HUES64 (cell line): ENCODE results near the gene CLDN24.
"Not testable (repeated sequence)": the region's sequence is repeated elsewhere in the genome, so short reads cannot be mapped to it uniquely, and the experiment has no call there.

ENCODE experiments used
- H3K27ac ChIP-seq: 2 replicates; pipeline ENCODE4 v1.7.0; 2013; ENCODE audit warnings: low read depth, low read length, inconsistent platforms
- H3K27me3 ChIP-seq: 2 replicates; pipeline ENCODE4 v1.6.1; 2013; ENCODE audit warnings: mild to moderate bottlenecking, low read length; ENCODE audit not compliant: insufficient read depth
- H3K36me3 ChIP-seq: 2 replicates; pipeline ENCODE4 v1.6.1; 2013; ENCODE audit warnings: mild to moderate bottlenecking, low read length; ENCODE audit not compliant: insufficient read depth
- H3K4me1 ChIP-seq: 2 replicates; pipeline ENCODE4 v1.6.1; 2013; ENCODE audit warnings: mild to moderate bottlenecking, low read length, moderate library complexity; ENCODE audit not compliant: insufficient read depth
- H3K4me3 ChIP-seq: 2 replicates; pipeline ENCODE4 v1.5.1; 2013; ENCODE audit warnings: mild to moderate bottlenecking, low read length, moderate library complexity
- H3K9ac ChIP-seq: 2 replicates; pipeline ENCODE4 v1.6.1; 2013; ENCODE audit warnings: mild to moderate bottlenecking, low read depth, low read length
- H3K9me3 ChIP-seq: 2 replicates; pipeline ENCODE4 v1.6.1; 2013; ENCODE audit warnings: low read depth, low read length; ENCODE audit not compliant: insufficient read depth
- WGBS: fragments of 150-250, 120-280 bp; methylation state at CpG from one replicate; pipeline ENCODE4 v1.1.7; 2013; ENCODE audit warnings: missing lambda C conversion rate; 5-methylcytosine and 5-hydroxymethylcytosine counted together

CLDN24 gene

DNA sequence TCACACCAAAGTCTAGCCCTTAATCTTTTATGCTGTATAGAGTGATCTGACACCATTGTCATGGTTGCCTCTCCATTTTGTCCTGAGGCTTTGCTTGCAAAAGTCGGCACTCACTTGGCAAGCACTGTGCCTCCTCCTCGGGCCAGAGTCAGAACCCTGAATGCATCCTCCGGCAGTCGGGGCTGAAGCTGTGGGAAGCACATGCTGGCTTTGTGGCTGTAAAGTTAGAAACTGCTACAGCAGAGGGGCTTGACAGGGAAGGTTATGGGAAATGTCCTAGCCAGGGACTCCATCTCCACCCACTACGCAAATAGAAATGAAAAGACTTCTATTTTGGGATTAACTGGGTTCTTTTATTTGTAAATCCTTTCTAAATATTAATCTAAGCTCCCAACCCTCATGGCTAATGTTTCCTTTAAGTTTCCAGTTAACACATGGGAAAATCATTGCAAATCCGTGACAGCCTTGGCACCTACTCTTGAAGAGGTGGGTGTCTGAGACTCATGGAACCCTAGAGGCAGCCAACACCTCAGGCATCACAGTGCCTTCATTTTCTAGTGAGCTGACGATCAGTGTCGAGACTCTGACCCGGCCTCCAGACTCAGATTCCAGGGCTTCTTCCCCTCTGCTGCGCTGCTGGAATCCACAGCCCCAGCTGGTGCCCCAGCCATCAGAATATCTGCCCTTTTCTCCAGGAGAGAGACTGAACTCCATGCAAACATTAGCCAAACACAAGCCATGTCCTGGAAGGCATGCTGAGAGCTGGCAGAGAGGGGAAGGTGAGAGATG, 7.9 kb upstream of the CLDN24 start:
- WGBS: 80% methylated on average over 9 of the region's 10 CpGs
- Histone ChIP-seq H3K9me3 (peaks cover 12% of the 10 kb centered on the region; the same call in 1 of the 2 replicates), H3K36me3 (no peaks in the 10 kb centered on the region), H3K27me3 (no peaks in the 10 kb centered on the region), H3K4me1 (no peaks in the 10 kb centered on the region), H3K4me3 (no peak overlapping the region), H3K27ac (no peak overlapping the region), H3K9ac (no peak overlapping the region)

DNA sequence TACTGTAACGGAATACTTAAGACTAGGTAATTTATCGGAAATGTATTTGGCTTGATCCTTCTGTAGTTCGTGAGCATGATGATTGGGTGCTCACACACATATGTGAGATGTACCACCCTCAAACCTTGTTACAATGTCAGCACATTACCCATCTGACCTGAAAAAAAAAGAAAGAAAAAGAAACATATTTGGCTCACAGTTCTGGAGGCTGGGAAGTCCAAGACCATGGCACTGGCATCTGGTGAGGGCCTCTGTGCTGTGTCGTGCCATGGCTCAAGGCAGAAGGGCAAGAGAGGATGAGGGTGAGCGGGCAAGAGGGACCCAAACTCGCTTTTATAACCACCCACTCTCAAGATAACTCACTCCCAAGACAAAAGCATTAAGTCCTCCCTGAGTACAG, 7.0 kb upstream of the CLDN24 start:
- no peaks in the 10 kb centered on the region for H3K4me1 ChIP-seq
- 96% methylated on average over 6 of the region's 6 CpGs for WGBS
- H3K9ac ChIP-seq: no peak overlapping the region
- H3K27me3 ChIP-seq: no peaks in the 10 kb centered on the region
- no peak overlapping the region for H3K4me3 ChIP-seq
- peaks cover 12% of the 10 kb centered on the region; the same call in 1 of the 2 replicates for H3K9me3 ChIP-seq
- no peak overlapping the region for H3K27ac ChIP-seq
- no peaks in the 10 kb centered on the region for H3K36me3 ChIP-seq

DNA sequence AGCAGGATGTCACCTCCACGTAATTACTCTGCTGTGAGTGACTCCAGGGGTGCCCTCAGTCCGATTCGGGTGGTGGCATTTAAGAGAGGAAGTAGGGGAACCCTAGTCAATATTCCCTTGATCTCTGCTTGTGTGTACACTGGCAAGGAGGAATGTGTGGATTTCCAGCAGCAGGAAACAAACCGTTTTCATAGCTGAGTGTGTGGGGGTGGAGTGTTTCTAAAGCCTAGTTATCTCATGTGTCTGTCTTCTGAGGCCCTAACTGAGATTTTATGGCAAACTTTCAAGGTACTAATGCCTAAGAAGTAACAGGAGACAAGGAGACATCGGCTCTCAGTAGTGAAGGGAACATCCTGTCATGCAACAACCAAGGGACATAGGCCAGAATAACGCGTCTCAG, 6.6 kb upstream of the CLDN24 start:
- Histone ChIP-seq H3K27me3 (no peaks in the 10 kb centered on the region), H3K36me3 (no peaks in the 10 kb centered on the region), H3K9ac (no peak overlapping the region), H3K27ac (no peak overlapping the region), H3K4me1 (no peaks in the 10 kb centered on the region), H3K4me3 (no peak overlapping the region), H3K9me3 (peaks cover 12% of the 10 kb centered on the region; the same call in 1 of the 2 replicates)
- 85% methylated on average over 7 of the region's 7 CpGs for WGBS

DNA sequence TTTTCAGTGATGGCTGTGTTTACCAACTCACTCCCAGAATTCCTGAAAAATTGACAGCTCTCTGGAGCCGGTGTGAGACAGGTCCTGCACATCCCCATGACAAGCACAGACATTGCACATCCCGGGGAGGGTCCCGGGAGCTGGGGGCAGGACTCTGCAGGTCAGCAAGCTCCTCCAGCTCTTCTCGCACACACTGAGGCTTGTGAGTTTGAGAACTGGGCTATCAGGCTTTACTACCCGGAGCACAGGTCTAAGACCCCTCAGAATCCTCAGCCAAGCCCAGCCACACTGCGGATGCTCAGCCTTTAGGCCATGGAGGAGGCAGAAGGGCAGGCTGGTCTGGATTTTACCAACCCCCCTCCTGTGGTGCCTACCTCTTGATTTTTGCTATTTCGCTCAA, 5.6 kb upstream of the CLDN24 start:
- Histone ChIP-seq H3K9me3 (peaks cover 12% of the 10 kb centered on the region; the same call in 1 of the 2 replicates), H3K9ac (no peak overlapping the region), H3K4me1 (no peaks in the 10 kb centered on the region), H3K27ac (no peak overlapping the region), H3K4me3 (no peak overlapping the region), H3K27me3 (no peaks in the 10 kb centered on the region), H3K36me3 (no peaks in the 10 kb centered on the region)
- WGBS: 95% methylated on average over 7 of the region's 7 CpGs

DNA sequence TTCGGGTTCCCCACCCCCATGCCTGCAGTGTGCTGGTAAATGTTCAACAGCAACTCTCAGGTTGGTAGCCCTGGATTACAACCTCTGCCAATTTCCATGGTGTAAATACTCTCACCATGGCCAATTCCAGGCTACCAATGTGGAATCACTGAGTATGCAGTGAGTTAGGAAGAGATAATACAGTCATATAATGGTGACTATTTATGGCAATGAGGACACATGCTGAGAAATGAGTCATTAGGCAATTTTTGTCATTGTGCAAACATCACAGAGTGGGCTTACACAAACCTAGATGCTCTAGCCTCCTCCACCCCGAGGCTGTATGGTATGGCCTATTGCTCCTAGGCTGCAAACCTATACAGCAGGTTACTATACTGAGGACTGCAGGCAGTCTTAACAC, 4.6 kb upstream of the CLDN24 start:
- Histone ChIP-seq H3K4me3 (no peak overlapping the region), H3K36me3 (no peaks in the 10 kb centered on the region), H3K9ac (no peak overlapping the region), H3K27me3 (no peaks in the 10 kb centered on the region), H3K9me3 (peaks cover 12% of the 10 kb centered on the region; the same call in 1 of the 2 replicates), H3K27ac (no peak overlapping the region), H3K4me1 (no peaks in the 10 kb centered on the region)
- 95% methylated on average over 2 of the region's 2 CpGs for WGBS

DNA sequence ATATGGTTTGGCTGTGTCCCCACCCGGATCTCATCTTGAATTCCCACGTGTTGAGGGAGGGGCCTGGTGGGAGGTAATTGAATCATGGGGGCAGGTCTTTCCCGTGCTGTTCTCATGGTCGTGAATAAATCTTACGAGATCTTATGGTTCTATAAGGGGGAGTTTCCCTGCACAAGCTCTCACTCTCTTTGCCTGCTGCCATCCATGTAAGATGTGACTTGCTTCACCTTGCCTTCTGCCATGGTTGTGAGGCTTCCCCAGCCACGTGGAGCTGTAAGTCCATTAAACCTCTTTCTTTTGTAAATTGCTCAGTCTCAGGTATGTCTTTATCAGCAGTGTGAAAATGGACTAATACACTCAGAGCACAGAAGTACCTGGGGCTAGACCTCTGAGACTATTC, 4.2 kb upstream of the CLDN24 start:
- 97% methylated on average over 6 of the region's 6 CpGs for WGBS
- H3K4me1 ChIP-seq, H3K36me3 ChIP-seq, H3K9ac ChIP-seq, H3K4me3 ChIP-seq, H3K27ac ChIP-seq, H3K27me3 ChIP-seq: not testable (repeated sequence)
- H3K9me3 ChIP-seq: peaks cover 12% of the 10 kb centered on the region; the same call in 1 of the 2 replicates

DNA sequence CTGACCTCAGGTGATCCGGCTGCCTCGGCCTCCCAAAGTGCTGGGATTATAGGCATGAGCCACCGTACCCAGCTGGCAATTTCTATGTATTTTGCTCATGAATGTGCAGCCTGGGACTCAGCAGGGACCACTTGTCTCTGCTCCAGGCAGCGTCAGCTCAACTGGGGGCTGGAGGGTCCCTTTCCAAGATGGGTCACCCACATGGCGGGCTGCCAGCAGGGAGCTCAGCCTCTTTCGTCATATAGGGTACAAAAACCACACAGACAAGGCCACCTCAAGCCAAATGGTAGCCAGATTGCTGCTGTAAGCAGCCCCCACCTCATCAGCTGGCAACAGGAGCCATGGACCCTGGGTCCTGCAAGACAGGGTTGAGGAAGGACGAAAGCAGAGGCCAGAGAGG, 2.4 kb upstream of the CLDN24 start:
- no peak overlapping the region for H3K9ac ChIP-seq
- no peak overlapping the region for H3K4me3 ChIP-seq
- H3K36me3 ChIP-seq: peaks cover 4% of the 10 kb centered on the region; the same call in 1 of the 2 replicates
- 95% methylated on average over 7 of the region's 7 CpGs for WGBS
- no peak overlapping the region for H3K27ac ChIP-seq
- H3K27me3 ChIP-seq: no peaks in the 10 kb centered on the region
- H3K9me3 ChIP-seq: peaks cover 11% of the 10 kb centered on the region; the same call in 1 of the 2 replicates
- no peaks in the 10 kb centered on the region for H3K4me1 ChIP-seq

DNA sequence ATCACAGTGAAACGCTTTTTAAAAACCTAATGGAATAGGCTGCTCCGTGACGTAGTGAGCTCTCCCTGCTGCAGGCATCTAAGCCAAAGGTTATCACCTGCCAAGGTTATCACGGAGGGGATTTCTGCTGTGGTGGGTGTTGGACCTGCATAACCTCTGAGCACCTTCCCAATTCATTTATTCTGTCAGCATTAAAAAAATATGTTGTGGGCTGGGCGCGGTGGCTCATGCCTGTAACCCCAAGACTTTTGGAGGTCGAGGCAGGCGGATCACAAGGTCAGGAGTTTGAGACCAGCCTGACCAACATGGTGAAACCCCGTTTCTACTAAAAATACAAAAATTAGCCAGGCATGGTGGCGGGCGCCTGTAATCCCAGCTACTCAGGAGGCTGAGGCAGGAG, 1.8 kb upstream of the CLDN24 start:
- H3K36me3 ChIP-seq, H3K4me1 ChIP-seq, H3K4me3 ChIP-seq, H3K9ac ChIP-seq, H3K9me3 ChIP-seq, H3K27me3 ChIP-seq, H3K27ac ChIP-seq: not testable (repeated sequence)
- WGBS: 96% methylated on average over 11 of the region's 11 CpGs

DNA sequence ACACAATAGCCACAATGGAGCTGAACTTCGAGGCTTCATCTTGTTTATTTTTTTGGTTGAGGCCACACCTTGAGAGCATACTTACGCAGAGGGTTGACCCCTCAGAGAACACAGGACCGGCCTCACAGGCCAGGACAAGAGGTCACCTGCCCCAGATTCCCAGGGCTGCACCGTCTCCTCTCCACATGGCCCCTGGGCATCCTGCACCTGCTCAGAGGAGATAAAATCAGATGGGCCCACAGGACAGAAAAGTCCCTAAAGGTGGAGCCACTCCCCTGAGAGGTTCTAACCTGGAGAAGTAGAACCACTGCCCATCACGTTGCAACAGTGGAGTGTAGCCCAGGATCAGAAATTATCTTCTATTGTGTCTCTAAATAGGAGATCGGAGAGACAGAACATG, 1.1 kb upstream of the CLDN24 start:
- Histone ChIP-seq H3K27ac (no peak overlapping the region), H3K27me3 (no peaks in the 10 kb centered on the region)
- WGBS: 93% methylated on average over 6 of the region's 6 CpGs

DNA sequence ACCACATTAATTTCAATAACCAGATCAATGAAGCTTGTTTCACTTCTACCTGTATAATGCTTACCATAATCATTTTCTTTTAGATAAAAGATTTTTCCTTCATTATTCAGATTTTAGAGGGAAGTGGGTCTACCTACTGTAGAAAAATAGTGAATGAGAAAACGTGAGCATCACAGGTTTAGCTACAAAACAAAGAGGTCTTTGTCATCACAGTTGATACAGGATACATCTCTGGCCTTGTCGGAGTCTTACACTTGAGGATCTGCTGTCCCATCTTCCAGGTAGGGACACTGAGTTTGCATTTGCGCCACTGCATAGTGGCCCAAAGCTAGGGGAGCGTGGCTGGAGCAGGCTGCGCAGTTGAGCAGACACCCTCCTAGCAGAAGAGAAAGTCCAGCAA, 710 bp downstream of the CLDN24 start:
- H3K27me3 ChIP-seq: no peaks in the 10 kb centered on the region
- no peak overlapping the region for H3K4me3 ChIP-seq
- peaks cover 5% of the 10 kb centered on the region; the same call in 1 of the 2 replicates for H3K9me3 ChIP-seq
- no peak overlapping the region for H3K27ac ChIP-seq
- H3K36me3 ChIP-seq: peaks cover 23% of the 10 kb centered on the region
- H3K4me1 ChIP-seq: no peaks in the 10 kb centered on the region
- 95% methylated on average over 5 of the region's 5 CpGs for WGBS
- H3K9ac ChIP-seq: no peak overlapping the region

More for the DNA sequence above, 1.1 kb upstream of the CLDN24 start:
- Histone ChIP-seq H3K9me3 (peaks cover 7% of the 10 kb centered on the region; the same call in 1 of the 2 replicates), H3K9ac (no peak overlapping the region), H3K4me3 (no peak overlapping the region), H3K36me3 (peaks cover 10% of the 10 kb centered on the region; the same call in 1 of the 2 replicates), H3K4me1 (no peaks in the 10 kb centered on the region)

DNA sequence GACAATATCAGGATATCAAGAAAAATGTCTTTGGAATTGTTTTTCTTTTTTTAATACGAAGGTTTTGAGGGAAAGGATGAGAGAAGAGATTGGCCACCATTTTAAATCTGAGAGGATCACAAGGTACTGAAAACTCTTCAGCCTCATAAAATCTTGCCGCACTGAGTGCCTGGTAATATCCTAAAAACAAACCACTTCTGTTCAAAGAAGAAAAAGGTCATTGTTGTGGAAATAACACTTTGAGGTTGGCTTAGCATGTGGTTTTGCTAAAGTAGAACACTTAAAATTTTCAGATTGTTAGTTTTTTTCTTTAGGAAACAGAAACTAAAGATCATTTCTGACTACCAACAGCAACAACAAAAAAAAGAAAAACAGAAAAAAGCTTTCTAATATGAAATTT, 1.1 kb downstream of the CLDN24 start:
- no peak overlapping the region for H3K4me3 ChIP-seq
- no peaks in the 10 kb centered on the region for H3K4me1 ChIP-seq
- 92% methylated on average over 1 of the region's 2 CpGs for WGBS
- H3K27ac ChIP-seq: no peak overlapping the region
- peaks cover 26% of the 10 kb centered on the region for H3K36me3 ChIP-seq
- H3K9ac ChIP-seq: no peak overlapping the region
- H3K9me3 ChIP-seq: peaks cover under 1% of the 10 kb centered on the region; the same call in 1 of the 2 replicates
- no peaks in the 10 kb centered on the region for H3K27me3 ChIP-seq
